Suprapubic skin (tissue), 4 donors: ENCODE results near the gene ALG6. TPM values are rescaled to one million over a fixed set of nuclear protein-coding genes. Genes with fewer than 3 reads are reported as not detected.

ENCODE experiments used
- DNase-seq, 2 donors: peaks; one replicate each; pipeline ENCODE4 v3.0.0-alpha.2; 2019; ENCODE audit warnings: low spot score in 2 of 2
- H3K27ac ChIP-seq: fragments of 200-600 bp; sonication (generic); one replicate; pipeline ENCODE4 v1.5.1; 2019
- H3K27me3 ChIP-seq: fragments of 200-600 bp; sonication (generic); one replicate; pipeline ENCODE4 v1.5.1; 2019
- H3K36me3 ChIP-seq: fragments of 200-600 bp; sonication (generic); one replicate; pipeline ENCODE4 v1.5.1; 2019
- H3K4me1 ChIP-seq: fragments of 200-600 bp; sonication (generic); one replicate; pipeline ENCODE4 v1.5.1; 2019
- H3K4me3 ChIP-seq: fragments of 200-600 bp; sonication (generic); one replicate; pipeline ENCODE4 v1.5.1; 2019; ENCODE audit warnings: mild to moderate bottlenecking
- H3K9me3 ChIP-seq: fragments of 200-600 bp; sonication (generic); one replicate; pipeline ENCODE4 v1.5.1; 2019
- CTCF ChIP-seq, 2 donors: fragments of 200-600 bp in 1 of 2; fragments of 450-650 bp in 1 of 2; sonication (generic) in 1 of 2; IDR thresholded peaks; one replicate each; pipeline ENCODE4 v1.5.1; 2016 to 2019; ENCODE audit warnings: antibody characterized with exemption in 2 of 2, mild to moderate bottlenecking in 1 of 2, moderate library complexity in 1 of 2
- EP300 ChIP-seq: sonication (generic); formaldehyde crosslinking; IDR thresholded peaks from one replicate; pipeline ENCODE4 v1.6.1; 2017; ENCODE audit warnings: antibody characterized with exemption
- POLR2A ChIP-seq, 2 donors: fragments of 450-650 bp; IDR thresholded peaks; one replicate each; pipeline ENCODE4 v1.6.1; 2017; ENCODE audit warnings: antibody characterized with exemption in 2 of 2, mild to moderate bottlenecking in 2 of 2, moderate library complexity in 2 of 2
- POLR2AphosphoS5 ChIP-seq, 3 donors: sonication (generic); formaldehyde crosslinking; IDR thresholded peaks; one replicate each; pipeline ENCODE4 v1.6.1; 2017; ENCODE audit warnings: antibody characterized with exemption in 3 of 3
- WGBS: methylation state at CpG from one replicate; pipeline ENCODE4 v1.1.5; 2018; 5-methylcytosine and 5-hydroxymethylcytosine counted together
- total RNA-seq, 4 donors: library from RNA; depleted of rRNA; stranded (reverse); fragments of >200 nt; gene quantifications; one replicate each; pipeline ENCODE4 v1.1.0, GENCODE V29; 2016

Gene ALG6
- total RNA-seq, 4 donors from 2014 or later: 10.0 to 45.0 (median 17.6) TPM

GRCh38 chr1:63329621-63330330 is 37.7 kb upstream of the ALG6 start:
- H3K36me3 ChIP-seq: no peaks in the 10 kb centered on the region
- 4% methylated on average over 34 of the region's 50 CpGs for WGBS

GRCh38 chr1:63330331-63330916 is 37.0 kb upstream of the ALG6 start:
- WGBS: 13% methylated on average over 28 of the region's 28 CpGs
- Histone ChIP-seq H3K9me3 (no peaks in the 10 kb centered on the region), H3K27ac (no peak overlapping the region), H3K4me3 (no peak overlapping the region), H3K27me3 (peaks cover 100% of the 10 kb centered on the region), H3K36me3 (no peaks in the 10 kb centered on the region), H3K4me1 (peaks cover 17% of the 10 kb centered on the region)
- DNase-seq: no peak
- no peak for TF ChIP-seq POLR2AphosphoS5 (IDR thresholded peaks at IDR 0.05)
- TF ChIP-seq POLR2A (IDR thresholded peaks at IDR 0.05): no peak
- no peak for TF ChIP-seq CTCF (IDR thresholded peaks at IDR 0.05)
- no peak for TF ChIP-seq EP300

More at GRCh38 chr1:63329621-63330330, 37.7 kb upstream of the ALG6 start:
- Histone ChIP-seq H3K27ac (no peak overlapping the region), H3K4me3 (no peak overlapping the region), H3K4me1 (peaks cover 17% of the 10 kb centered on the region), H3K9me3 (no peaks in the 10 kb centered on the region), H3K27me3 (peaks cover 100% of the 10 kb centered on the region)
- no peak for DNase-seq
- no peak for TF ChIP-seq CTCF (IDR thresholded peaks at IDR 0.05)

- H3K4me3 ChIP-seq: no peak overlapping the region
- no peak for DNase-seq
- no peaks in the 10 kb centered on the region for H3K36me3 ChIP-seq
- H3K27me3 ChIP-seq: peaks cover 12% of the 10 kb centered on the region
- TF ChIP-seq POLR2AphosphoS5 (IDR thresholded peaks at IDR 0.05) (no peak), EP300 (no peak), CTCF (IDR thresholded peaks at IDR 0.05) (no peak), POLR2A (IDR thresholded peaks at IDR 0.05) (no peak)
- H3K27ac ChIP-seq: no peak overlapping the region
- no peaks in the 10 kb centered on the region for H3K4me1 ChIP-seq
- WGBS: 46% methylated on average over 2 of the region's 2 CpGs
- H3K9me3 ChIP-seq: no peaks in the 10 kb centered on the region
Measured at GRCh38 chr1:63342402-63342801, 25.0 kb upstream of the ALG6 start.

- H3K4me3 ChIP-seq: no peak overlapping the region
- WGBS: 53% methylated on average over 1 of the region's 1 CpG
- no peaks in the 10 kb centered on the region for H3K9me3 ChIP-seq
- H3K27ac ChIP-seq: no peak overlapping the region
- TF ChIP-seq POLR2AphosphoS5 (IDR thresholded peaks at IDR 0.05) (no peak), EP300 (no peak), POLR2A (IDR thresholded peaks at IDR 0.05) (no peak), CTCF (IDR thresholded peaks at IDR 0.05) (no peak)
- H3K27me3 ChIP-seq: peaks cover 12% of the 10 kb centered on the region
- no peaks in the 10 kb centered on the region for H3K36me3 ChIP-seq
- no peak for DNase-seq
- no peaks in the 10 kb centered on the region for H3K4me1 ChIP-seq
Measured at GRCh38 chr1:63343922-63344321, 23.5 kb upstream of the ALG6 start.

- no peaks in the 10 kb centered on the region for H3K9me3 ChIP-seq
- no peaks in the 10 kb centered on the region for H3K4me1 ChIP-seq
- H3K4me3 ChIP-seq: no peak overlapping the region
- H3K27me3 ChIP-seq: peaks cover 37% of the 10 kb centered on the region
- WGBS: 94% methylated on average over 5 of the region's 5 CpGs
- H3K27ac ChIP-seq: no peak overlapping the region
- no peak for DNase-seq
- TF ChIP-seq POLR2A (IDR thresholded peaks at IDR 0.05) (no peak), EP300 (no peak), CTCF (IDR thresholded peaks at IDR 0.05) (no peak), POLR2AphosphoS5 (IDR thresholded peaks at IDR 0.05) (no peak)
- no peaks in the 10 kb centered on the region for H3K36me3 ChIP-seq
Measured at GRCh38 chr1:63350320-63350719, 17.1 kb upstream of the ALG6 start.
